Sigmoid colon (tissue), 7 donors: Measurements from ENCODE around the gene SLC25A5. TPM values are rescaled to one million over a fixed set of nuclear protein-coding genes. Genes with fewer than 3 reads are reported as not detected.

ENCODE experiments used
- DNase-seq: peaks from one replicate; pipeline ENCODE4 v3.0.0-alpha.2; 2019
- H3K27ac ChIP-seq, 4 donors: fragments of 200-600 bp; sonication (generic); one replicate each; pipeline ENCODE4 v1.5.1; 2016 to 2019; ENCODE audit warnings: mild to moderate bottlenecking in 1 of 4
- H3K27me3 ChIP-seq, 3 donors: fragments of 200-600 bp; sonication (generic); one replicate each; pipeline ENCODE4 v1.5.1; 2019; ENCODE audit warnings: mild to moderate bottlenecking in 1 of 3
- H3K36me3 ChIP-seq, 4 donors: fragments of 200-600 bp; sonication (generic); one replicate each; pipeline ENCODE4 v1.5.1; 2016 to 2019
- H3K4me1 ChIP-seq, 4 donors: fragments of 200-600 bp; sonication (generic); one replicate each; pipeline ENCODE4 v1.5.1; 2017 to 2019
- H3K4me3 ChIP-seq, 4 donors: fragments of 200-600 bp; sonication (generic); one replicate each; pipeline ENCODE4 v1.5.1; 2017 to 2019; ENCODE audit warnings: mild to moderate bottlenecking in 2 of 4, moderate library complexity in 1 of 4
- H3K9me3 ChIP-seq, 4 donors: fragments of 200-600 bp in 3 of 4; sonication (generic) in 3 of 4; one replicate each; pipeline versions ENCODE4 v1.5.1 to v1.6.1; 2013 to 2019
- EP300 ChIP-seq, 4 donors: sonication (generic); formaldehyde crosslinking; IDR thresholded peaks; one replicate each; pipeline ENCODE4 v1.6.1; 2017; ENCODE audit warnings: antibody characterized with exemption in 4 of 4
- POLR2A ChIP-seq, 2 donors: fragments of 450-650 bp; IDR thresholded peaks; one replicate each; pipeline ENCODE4 v1.6.1; 2016; ENCODE audit warnings: antibody characterized with exemption in 2 of 2, mild to moderate bottlenecking in 2 of 2, moderate library complexity in 2 of 2
- POLR2AphosphoS5 ChIP-seq, 4 donors: sonication (generic); formaldehyde crosslinking; IDR thresholded peaks; one replicate each; pipeline ENCODE4 v1.6.1; 2017; ENCODE audit warnings: antibody characterized with exemption in 4 of 4
- WGBS, 2 donors: extraction: QIAGEN DNeasy Blood & Tissue Kit; methylation state at CpG; one replicate each; pipeline ENCODE4 v1.1.7; 2013; 5-methylcytosine and 5-hydroxymethylcytosine counted together
- intact Hi-C: fragments of 100-400 bp; cut with DNase I; formaldehyde crosslinking; loops from one replicate; pipeline ENCODE4 v1.15.1; 2023
- polyA plus RNA-seq, 3 donors: library from polyadenylated mRNA; stranded (reverse); fragments of 200-250 nt; gene quantifications; one replicate each; pipeline ENCODE4 v1.2.3, GENCODE V29; 2013
- total RNA-seq, 4 donors: library from RNA; depleted of rRNA; stranded (reverse); fragments of >200 nt; gene quantifications; one replicate each; pipeline ENCODE4 v1.1.0, GENCODE V29; 2016
- TF ChIP-seq, protein P1 (sequence below), 4 experiments: fragments of 450-650 bp in 3 of 4; fragments of 200-600 bp in 1 of 4; IDR thresholded peaks; one replicate each; pipeline ENCODE4 v1.5.1; 2016 to 2019; ENCODE audit warnings: antibody characterized with exemption in 4 of 4, mild to moderate bottlenecking in 3 of 4, moderate library complexity in 2 of 4
- donor health status: healthy with polysubstance abuse.
- donor health status: Bipolar disorder and iron deficiency.
- donor health status: healthy.

The SLC25A5 gene
- total and polyA plus RNA-seq, 7 donors, result 269 to 2,420 (median 356) TPM

DNA sequence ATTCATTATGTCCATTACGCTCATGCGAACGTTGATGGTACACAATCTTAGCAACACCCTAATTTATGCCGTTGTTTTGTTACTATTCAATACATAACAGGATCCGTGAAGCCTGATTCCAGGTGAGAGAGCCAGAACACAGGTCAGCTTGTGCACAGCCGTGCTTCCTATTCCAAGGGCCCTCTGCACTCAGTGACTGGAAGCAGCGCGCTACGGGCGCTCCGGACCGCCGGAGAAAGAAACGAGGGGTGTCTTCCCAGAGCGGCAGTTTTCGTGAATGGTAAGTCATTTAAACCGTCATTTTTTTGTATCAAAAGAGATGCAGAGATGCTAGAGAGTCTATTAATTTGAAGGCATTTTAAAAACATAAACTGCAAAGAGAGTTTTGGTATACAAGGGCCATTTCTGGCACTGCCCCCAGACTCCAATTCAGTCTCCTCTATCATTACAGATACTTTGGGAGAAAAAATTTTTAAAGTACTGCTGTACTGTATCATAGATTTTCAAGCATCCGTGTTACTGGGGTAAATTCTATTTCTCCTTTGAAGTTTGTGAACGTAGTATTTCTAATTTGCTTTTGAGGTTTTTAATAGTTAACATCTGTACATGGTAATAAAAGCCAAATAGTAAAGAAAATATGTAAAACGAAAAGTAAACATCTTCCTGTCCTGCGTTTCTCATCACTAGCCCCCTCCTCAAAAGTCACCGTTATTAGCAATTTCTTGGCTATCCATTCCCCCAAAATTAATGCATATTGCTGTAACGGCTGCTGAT, 6.6 kb downstream of the SLC25A5 start:
- Histone ChIP-seq H3K4me1 (peaks cover 0 to 3% (median 0%) of the 10 kb centered on the region in 4 donors), H3K9me3 (no peaks in the 10 kb centered on the region), H3K27ac (no peak overlapping the region), H3K36me3 (peaks cover 0 to 16% (median 4%) of the 10 kb centered on the region in 4 donors), H3K4me3 (no peak overlapping the region), H3K27me3 (no peaks in the 10 kb centered on the region)
- WGBS, 2 donors, result 81 to 90% methylated on average over 23 of the region's 23 CpGs
- DNase-seq, result no peak
- intact Hi-C loops, result no loop called here
- TF ChIP-seq, protein P1, sequence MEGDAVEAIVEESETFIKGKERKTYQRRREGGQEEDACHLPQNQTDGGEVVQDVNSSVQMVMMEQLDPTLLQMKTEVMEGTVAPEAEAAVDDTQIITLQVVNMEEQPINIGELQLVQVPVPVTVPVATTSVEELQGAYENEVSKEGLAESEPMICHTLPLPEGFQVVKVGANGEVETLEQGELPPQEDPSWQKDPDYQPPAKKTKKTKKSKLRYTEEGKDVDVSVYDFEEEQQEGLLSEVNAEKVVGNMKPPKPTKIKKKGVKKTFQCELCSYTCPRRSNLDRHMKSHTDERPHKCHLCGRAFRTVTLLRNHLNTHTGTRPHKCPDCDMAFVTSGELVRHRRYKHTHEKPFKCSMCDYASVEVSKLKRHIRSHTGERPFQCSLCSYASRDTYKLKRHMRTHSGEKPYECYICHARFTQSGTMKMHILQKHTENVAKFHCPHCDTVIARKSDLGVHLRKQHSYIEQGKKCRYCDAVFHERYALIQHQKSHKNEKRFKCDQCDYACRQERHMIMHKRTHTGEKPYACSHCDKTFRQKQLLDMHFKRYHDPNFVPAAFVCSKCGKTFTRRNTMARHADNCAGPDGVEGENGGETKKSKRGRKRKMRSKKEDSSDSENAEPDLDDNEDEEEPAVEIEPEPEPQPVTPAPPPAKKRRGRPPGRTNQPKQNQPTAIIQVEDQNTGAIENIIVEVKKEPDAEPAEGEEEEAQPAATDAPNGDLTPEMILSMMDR (IDR thresholded peaks at IDR 0.05), result no peak
- TF ChIP-seq POLR2AphosphoS5 (IDR thresholded peaks at IDR 0.05), result no peak
- no peak for TF ChIP-seq EP300 (IDR thresholded peaks at IDR 0.05)
- no peak for TF ChIP-seq POLR2A (IDR thresholded peaks at IDR 0.05)

DNA sequence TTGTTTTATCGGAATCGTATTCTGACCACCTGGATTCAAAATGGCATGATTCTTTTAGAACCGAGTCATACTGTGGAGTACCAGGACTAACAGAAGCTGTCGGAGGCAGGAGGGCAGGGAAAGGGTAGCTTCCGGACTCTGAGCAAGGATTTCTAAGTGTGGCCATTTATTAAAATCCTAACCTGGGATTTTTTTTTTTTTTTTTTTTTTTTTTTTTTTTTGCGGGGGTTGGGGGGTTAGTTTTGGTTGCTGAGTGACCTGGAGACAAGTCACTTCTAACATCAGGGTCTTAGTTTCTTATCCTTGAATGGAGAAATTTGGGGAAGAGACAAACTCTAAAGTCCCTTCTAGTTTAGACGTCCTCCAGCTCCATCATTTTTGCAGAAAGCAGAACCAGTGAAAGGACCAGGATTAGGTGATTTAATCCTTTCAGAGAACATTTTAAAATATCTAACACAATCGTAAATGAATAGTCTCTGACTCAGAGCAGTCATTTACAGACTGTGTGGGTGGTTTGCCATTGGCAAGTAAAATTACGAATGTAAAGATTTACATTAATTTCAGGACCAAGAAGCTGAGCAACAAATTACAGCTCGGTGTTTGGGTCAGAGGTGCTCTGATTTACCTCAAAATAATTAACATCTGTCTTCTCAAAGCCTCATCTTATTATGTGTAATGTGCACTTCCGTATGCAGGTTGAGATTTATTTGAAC, 7.3 kb downstream of the SLC25A5 start:
- Histone ChIP-seq H3K9me3 (no peaks in the 10 kb centered on the region), H3K27me3 (no peaks in the 10 kb centered on the region), H3K4me3 (no peak overlapping the region), H3K4me1 (no peaks in the 10 kb centered on the region), H3K36me3 (peaks cover 0 to 9% (median under 1%) of the 10 kb centered on the region in 4 donors), H3K27ac (no peak overlapping the region)
- no peak for DNase-seq
- TF ChIP-seq, protein P1 (IDR thresholded peaks at IDR 0.05), result no peak
- TF ChIP-seq EP300 (IDR thresholded peaks at IDR 0.05), result no peak
- TF ChIP-seq POLR2A (IDR thresholded peaks at IDR 0.05), result no peak
- no peak for TF ChIP-seq POLR2AphosphoS5 (IDR thresholded peaks at IDR 0.05)
- intact Hi-C loops, result no loop called here
- 72 to 79% methylated on average over 11 of the region's 11 CpGs for WGBS, 2 donors

DNA sequence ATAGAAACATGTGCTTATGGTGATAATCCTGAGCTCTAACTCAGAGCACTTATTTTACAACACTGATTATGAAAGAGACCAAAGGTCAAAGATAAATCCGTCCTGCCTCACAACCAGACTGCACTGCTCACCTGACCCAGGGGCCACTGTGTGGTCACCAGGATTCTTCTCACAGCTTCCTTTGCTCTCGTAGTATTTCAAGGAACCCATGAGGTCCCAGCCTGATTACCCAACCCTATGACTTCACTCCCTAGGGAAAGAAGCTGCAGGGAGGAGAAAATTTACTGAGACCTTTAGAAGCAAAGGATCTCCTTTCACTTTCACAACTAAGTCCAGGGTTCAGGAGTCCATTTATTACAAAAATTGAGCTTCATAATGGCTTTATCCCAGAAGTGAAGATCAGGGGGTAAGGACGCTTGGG, 9.6 kb downstream of the SLC25A5 start:
- peaks cover 0 to 8% (median 0%) of the 10 kb centered on the region in 4 donors for H3K4me1 ChIP-seq
- H3K4me3 ChIP-seq, result no peak overlapping the region
- H3K27ac ChIP-seq, result no peak overlapping the region
- 14 to 44% methylated on average over 3 of the region's 3 CpGs for WGBS, 2 donors
- TF ChIP-seq EP300 (IDR thresholded peaks at IDR 0.05), result no peak
- TF ChIP-seq, protein P1 (IDR thresholded peaks at IDR 0.05), result no peak
- no peak for TF ChIP-seq POLR2A (IDR thresholded peaks at IDR 0.05)
- TF ChIP-seq POLR2AphosphoS5 (IDR thresholded peaks at IDR 0.05), result no peak
- H3K9me3 ChIP-seq, result no peaks in the 10 kb centered on the region
- intact Hi-C loops, result no loop called here
- H3K36me3 ChIP-seq, result no peaks in the 10 kb centered on the region
- no peak for DNase-seq
- H3K27me3 ChIP-seq, result no peaks in the 10 kb centered on the region

DNA sequence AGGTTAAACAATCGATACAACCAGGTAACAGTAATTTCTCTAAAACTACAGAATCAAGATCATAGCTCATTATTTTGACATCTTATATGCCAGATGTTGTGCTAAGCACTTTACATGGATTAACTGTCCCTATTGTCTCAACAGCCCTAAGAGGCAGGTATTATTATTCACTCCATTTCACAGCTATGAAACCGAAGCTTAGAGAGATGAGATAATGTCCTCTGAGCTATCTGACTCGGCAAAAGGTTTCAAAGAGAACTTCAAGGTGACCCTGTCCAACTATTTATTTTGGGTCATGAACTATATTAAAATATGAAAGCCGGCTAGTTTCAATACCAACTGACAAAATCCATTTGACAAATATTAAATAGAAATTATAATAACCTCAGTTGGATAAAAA, 10.3 kb downstream of the SLC25A5 start:
- DNase-seq, result no peak
- Histone ChIP-seq H3K9me3 (no peaks in the 10 kb centered on the region), H3K27me3 (no peaks in the 10 kb centered on the region), H3K27ac (no peak overlapping the region), H3K4me1 (peaks cover 0 to 8% (median 0%) of the 10 kb centered on the region in 4 donors), H3K4me3 (no peak overlapping the region), H3K36me3 (no peaks in the 10 kb centered on the region)
- intact Hi-C loops, result no loop called here
- TF ChIP-seq POLR2A (IDR thresholded peaks at IDR 0.05), result no peak
- no peak for TF ChIP-seq POLR2AphosphoS5 (IDR thresholded peaks at IDR 0.05)
- TF ChIP-seq, protein P1 (IDR thresholded peaks at IDR 0.05), result no peak
- TF ChIP-seq EP300 (IDR thresholded peaks at IDR 0.05), result no peak
- WGBS, 2 donors, result 90 to 94% methylated on average over 4 of the region's 4 CpGs
